ENCODE results near the gene RAB23. TPM values are rescaled to one million over a fixed set of nuclear protein-coding genes. Genes with fewer than 3 reads are reported as not detected.

The RAB23 gene
- total RNA-seq, 2 donors from 2014 or later: 43.7 to 44.7 TPM

GRCh38 chr6:57220083-57220703 lies 1.9 kb downstream of the RAB23 start:
- Histone ChIP-seq H3K9me3 (no peaks in the 10 kb centered on the region), H3K36me3 (no peaks in the 10 kb centered on the region), H3K27me3 (replicated peaks; ENCODE audit: insufficient read depth) (no peaks in the 10 kb centered on the region), H3K4me3 (peak overlapping the region; percentile 93), H3K4me1 (ENCODE audit: control insufficient read depth in 1 of 2, low read depth in 2 of 2) (peaks cover 7 to 34% of the 10 kb centered on the region in 2 donors), H3K27ac (no peak overlapping the region)
- no peak for ATAC-seq (ENCODE audit: insufficient number of reproducible peaks, low FRiP score, low read depth)
- TF ChIP-seq CTCF (IDR thresholded peaks at IDR 0.05): no peak
- no peak for DNase-seq (ENCODE audit: low spot score)

GRCh38 chr6:57217270-57217669 lies 4.8 kb downstream of the RAB23 start:
- Histone ChIP-seq H3K36me3 (no peaks in the 10 kb centered on the region), H3K4me1 (ENCODE audit: control insufficient read depth in 1 of 2, low read depth in 2 of 2) (peaks cover 5 to 38% of the 10 kb centered on the region in 2 donors), H3K4me3 (no peak overlapping the region), H3K27me3 (replicated peaks; ENCODE audit: insufficient read depth) (no peaks in the 10 kb centered on the region), H3K27ac (no peak overlapping the region), H3K9me3 (no peaks in the 10 kb centered on the region)
- ATAC-seq (ENCODE audit: insufficient number of reproducible peaks, low FRiP score, low read depth) (no peak), DNase-seq (ENCODE audit: low spot score) (no peak)
- no peak for TF ChIP-seq CTCF (IDR thresholded peaks at IDR 0.05)

- Histone ChIP-seq H3K36me3 (no peaks in the 10 kb centered on the region), H3K9me3 (no peaks in the 10 kb centered on the region), H3K4me3 (no peak overlapping the region), H3K27ac (peak overlapping the region in 1 of 2 donors; percentile 3), H3K4me1 (ENCODE audit: control insufficient read depth in 1 of 2, low read depth in 2 of 2) (peaks cover 5 to 43% of the 10 kb centered on the region in 2 donors), H3K27me3 (replicated peaks; ENCODE audit: insufficient read depth) (no peaks in the 10 kb centered on the region)
- no peak for ATAC-seq (ENCODE audit: insufficient number of reproducible peaks, low FRiP score, low read depth)
- TF ChIP-seq CTCF (IDR thresholded peaks at IDR 0.05): peak; percentile 8
- no peak for DNase-seq (ENCODE audit: low spot score)
These were observed 5.6 kb downstream of the RAB23 start for GRCh38 chr6:57216235-57217101.

- Histone ChIP-seq H3K27me3 (replicated peaks; ENCODE audit: insufficient read depth) (no peaks in the 10 kb centered on the region), H3K27ac (no peak overlapping the region), H3K4me3 (no peak overlapping the region), H3K36me3 (no peaks in the 10 kb centered on the region), H3K9me3 (no peaks in the 10 kb centered on the region), H3K4me1 (ENCODE audit: control insufficient read depth in 1 of 2, low read depth in 2 of 2) (peaks cover 5 to 43% of the 10 kb centered on the region in 2 donors)
- no peak for TF ChIP-seq CTCF (IDR thresholded peaks at IDR 0.05)
- DNase-seq (ENCODE audit: low spot score): no peak
- ATAC-seq (ENCODE audit: insufficient number of reproducible peaks, low FRiP score, low read depth): no peak
These were observed 6.8 kb downstream of the RAB23 start for GRCh38 chr6:57215260-57215659.

- Histone ChIP-seq H3K27ac (no peak overlapping the region), H3K27me3 (replicated peaks; ENCODE audit: insufficient read depth) (no peaks in the 10 kb centered on the region), H3K4me3 (no peak overlapping the region), H3K36me3 (no peaks in the 10 kb centered on the region), H3K9me3 (no peaks in the 10 kb centered on the region), H3K4me1 (ENCODE audit: control insufficient read depth in 1 of 2, low read depth in 2 of 2) (peaks cover 5 to 27% of the 10 kb centered on the region in 2 donors)
- no peak for TF ChIP-seq CTCF (IDR thresholded peaks at IDR 0.05)
- ATAC-seq (ENCODE audit: insufficient number of reproducible peaks, low FRiP score, low read depth): no peak
- DNase-seq (ENCODE audit: low spot score): no peak
These were observed 12.0 kb downstream of the RAB23 start for GRCh38 chr6:57210060-57210459.

Measured in thoracic aorta (tissue), 2 donors.